Activated effector memory CD4-positive, alpha-beta T cell treated with Interleukin-2 at 50 U/mL for 16 hours (primary cell): ENCODE measurements around the gene SLC44A3.

Experiments used
- DNase-seq: peaks from one replicate; pipeline ENCODE4 v3.0.0-alpha.2; 2020

SLC44A3 gene

GRCh38 chr1:94878329-94878728, 58.2 kb downstream of the SLC44A3 start:
- DNase-seq = no peak

GRCh38 chr1:94883691-94884090, 63.5 kb downstream of the SLC44A3 start:
- DNase-seq = no peak

- DNase-seq = no peak
Observed at GRCh38 chr1:94884106-94884505, 63.9 kb downstream of the SLC44A3 start.

GRCh38 chr1:94884507-94884906, 64.3 kb downstream of the SLC44A3 start:
- no peak for DNase-seq

GRCh38 chr1:94886361-94886760, 66.2 kb downstream of the SLC44A3 start:
- DNase-seq = no peak

- DNase-seq = no peak
Observed at GRCh38 chr1:94887106-94887505, 66.9 kb downstream of the SLC44A3 start.

GRCh38 chr1:94887603-94888171, 67.5 kb downstream of the SLC44A3 start:
- no peak for DNase-seq

- no peak for DNase-seq
Observed at GRCh38 chr1:94888201-94888600, 68.0 kb downstream of the SLC44A3 start.

GRCh38 chr1:94892604-94893254, 72.6 kb downstream of the SLC44A3 start:
- no peak for DNase-seq

GRCh38 chr1:94894630-94895029, 74.5 kb downstream of the SLC44A3 start:
- no peak for DNase-seq

GRCh38 chr1:94895518-94895917, 75.4 kb downstream of the SLC44A3 start:
- no peak for DNase-seq

- no peak for DNase-seq
Observed at GRCh38 chr1:94898491-94899385, 78.6 kb downstream of the SLC44A3 start.

- no peak for DNase-seq
Observed at GRCh38 chr1:94899756-94900155, 79.6 kb downstream of the SLC44A3 start.

GRCh38 chr1:94901841-94902240, 81.7 kb downstream of the SLC44A3 start:
- DNase-seq = no peak

GRCh38 chr1:94903280-94904009, 83.3 kb downstream of the SLC44A3 start:
- DNase-seq = no peak

GRCh38 chr1:94905207-94905606, 85.0 kb downstream of the SLC44A3 start:
- no peak for DNase-seq

GRCh38 chr1:94906382-94906781, 86.2 kb downstream of the SLC44A3 start:
- DNase-seq = no peak

- DNase-seq = no peak
Observed at GRCh38 chr1:94907136-94907535, 87.0 kb downstream of the SLC44A3 start.

- DNase-seq = no peak
Observed at GRCh38 chr1:94908190-94908589, 88.0 kb downstream of the SLC44A3 start.

GRCh38 chr1:94908965-94909364, 88.8 kb downstream of the SLC44A3 start:
- DNase-seq = no peak

GRCh38 chr1:94909486-94909885, 89.3 kb downstream of the SLC44A3 start:
- DNase-seq = no peak

GRCh38 chr1:94912263-94913184, 92.4 kb downstream of the SLC44A3 start:
- no peak for DNase-seq
